GM19025 (cell line): ENCODE data around the gene HYAL3.
"Not testable (repeated sequence)": the region's sequence is repeated elsewhere in the genome, so short reads cannot be mapped to it uniquely, and the experiment has no call there.

Source experiments
- ATAC-seq: cut with Tn5 transposase; IDR thresholded peaks from one replicate; pipeline ENCODE4 v1.9.1; 2021; ENCODE audit warnings: mild to moderate bottlenecking, low read depth, moderate library complexity; ENCODE audit not compliant: unreplicated experiment

Gene HYAL3

GRCh38 chr3:50293079-50293801, 6.0 kb downstream of the HYAL3 start:
- no peak for ATAC-seq

GRCh38 chr3:50292159-50293078, 6.8 kb downstream of the HYAL3 start, which contains the start of gene IFRD2:
Gene IFRD2 (minus strand): TSS chr3:50292429. CDS start chr3:50292274, 155 bp downstream.
- peak; percentile 95 for ATAC-seq

GRCh38 chr3:50290161-50290641, 9.0 kb downstream of the HYAL3 start:
- ATAC-seq = no peak

- no peak for ATAC-seq
These were observed 10.1 kb downstream of the HYAL3 start for GRCh38 chr3:50289130-50289529.

- no peak for ATAC-seq
These were observed 10.7 kb downstream of the HYAL3 start for GRCh38 chr3:50288387-50289007.

GRCh38 chr3:50287262-50287661, 11.9 kb downstream of the HYAL3 start:
- no peak for ATAC-seq

GRCh38 chr3:50286322-50287227, 12.6 kb downstream of the HYAL3 start:
- no peak for ATAC-seq

- not testable (repeated sequence) for ATAC-seq
These were observed 15.1 kb downstream of the HYAL3 start for GRCh38 chr3:50284121-50284520.

- no peak for ATAC-seq
These were observed 19.8 kb downstream of the HYAL3 start for GRCh38 chr3:50279255-50280016.

GRCh38 chr3:50278880-50279224, 20.4 kb downstream of the HYAL3 start, which contains the start of gene LSMEM2:
Gene LSMEM2 (plus strand): TSS chr3:50279087. CDS start chr3:50279114, 27 bp downstream.
- ATAC-seq = no peak

GRCh38 chr3:50278123-50278879, 20.9 kb downstream of the HYAL3 start:
- no peak for ATAC-seq

- ATAC-seq = no peak
These were observed 22.5 kb downstream of the HYAL3 start for GRCh38 chr3:50276762-50277101.

GRCh38 chr3:50275996-50276761, 23.0 kb downstream of the HYAL3 start:
- ATAC-seq = no peak

- ATAC-seq = no peak
These were observed 23.8 kb downstream of the HYAL3 start for GRCh38 chr3:50275141-50275995.

GRCh38 chr3:50274371-50275104, 24.7 kb downstream of the HYAL3 start:
- ATAC-seq = no peak

- no peak for ATAC-seq
These were observed 25.5 kb downstream of the HYAL3 start for GRCh38 chr3:50273689-50274065.
